K562 (cell line): Measurements from ENCODE around the gene CCDC88C. TPM values are rescaled to one million over a fixed set of nuclear protein-coding genes. Genes with fewer than 3 reads are reported as not detected.

Experiments
- ATAC-seq: fragments of 200-7000 bp; cut with Tn5 transposase; 3 replicates; pipeline ENCODE4 v1.9.1; 2020; ENCODE audit warnings: moderate library complexity
- BruUV-seq: library from RNA; stranded (reverse); fragments of 400-500 nt; replicated peaks from 2 replicates; lab custom pipeline; 2021; lab: Mats Ljungman, UMichigan
- CTCF ChIA-PET: fragments of 300-600 bp; formaldehyde crosslinking; extraction: SDS; loops from one replicate; lab custom pipeline; 2021; ENCODE audit warnings: low intra/inter-chr PET ratio; lab: Yijun Ruan, JAX
- POLR2A ChIA-PET: fragments of 300-600, 350-650 bp; sonication (Branson Sonifier 250); formaldehyde crosslinking; extraction: SDS; loops from one replicate; lab custom pipeline; 2021; ENCODE audit warnings: antibody characterized with exemption, inconsistent platforms; lab: Yijun Ruan, JAX
- DNase-seq, 4 experiments: peaks; one replicate each; pipeline versions ENCODE4 v3.0.0 to v3.0.0-alpha.2; 2011 to 2018; ENCODE audit warnings: low spot score in 3 of 4, mixed read lengths in 3 of 4; ENCODE audit errors: extremely low read depth in 1 of 4
- FAIRE-seq: peaks from 2 replicates; lab custom pipeline; 2011; peaks lifted over from hg19 to GRCh38; lab: Jason Lieb, UNC
- H2AFZ ChIP-seq: 2 replicates; pipeline ENCODE4 v1.6.0; 2011; ENCODE audit warnings: low read depth, low read length, control low read depth, inconsistent platforms
- H3K27ac ChIP-seq: fragments of 200-600 bp; 3 replicates; pipeline ENCODE4 v1.8.0; 2011; ENCODE audit warnings: low read depth, mild to moderate bottlenecking, control low read depth, inconsistent platforms, low read length, moderate library complexity, mixed read lengths; ENCODE audit errors: extremely low read depth
- H3K27me3 ChIP-seq, 2 experiments: fragments of 300-600 bp in 1 of 2; 2 replicates in 1 of 2; 3 replicates in 1 of 2; pipeline versions ENCODE4 v1.6.0 to v1.8.0; 2011; ENCODE audit warnings: inconsistent platforms in 2 of 2, low read length in 2 of 2, mild to moderate bottlenecking in 1 of 2, mixed read lengths in 1 of 2, moderate library complexity in 1 of 2; ENCODE audit not compliant: control insufficient read depth in 2 of 2, insufficient read depth in 2 of 2
- H3K36me3 ChIP-seq: fragments of 300-600 bp; 3 replicates; pipeline ENCODE4 v1.8.0; 2011; ENCODE audit warnings: mild to moderate bottlenecking, low read length, inconsistent platforms; ENCODE audit not compliant: control insufficient read depth, insufficient read depth
- H3K4me1 ChIP-seq, 2 experiments: fragments of 200-600 bp in 1 of 2; replicated peaks in 1 of 2; 2 replicates in 1 of 2; 3 replicates in 1 of 2; pipeline versions ENCODE4 v1.5.1 to v1.8.0; 2011; ENCODE audit warnings: inconsistent platforms in 2 of 2, low read length in 2 of 2, mild to moderate bottlenecking in 1 of 2, mixed read lengths in 1 of 2, moderate library complexity in 1 of 2; ENCODE audit not compliant: control insufficient read depth in 2 of 2, insufficient read depth in 2 of 2
- H3K4me2 ChIP-seq: 2 replicates; pipeline ENCODE4 v1.6.1; 2011; ENCODE audit warnings: low read length, control low read depth, inconsistent platforms, mixed read lengths; ENCODE audit not compliant: insufficient read depth
- H3K4me3 ChIP-seq: fragments of 200-600 bp; sonication (generic), shearing (Covaris generic); 2 replicates; pipeline ENCODE4 v1.5.1; 2016; ENCODE audit warnings: control low read depth, inconsistent platforms
- H3K79me2 ChIP-seq: fragments of 200-600 bp; 3 replicates; pipeline ENCODE4 v1.8.0; 2011; ENCODE audit warnings: low read length, inconsistent platforms; ENCODE audit not compliant: control insufficient read depth, insufficient read depth
- H3K9ac ChIP-seq, 2 experiments: 2 replicates each; pipeline versions ENCODE4 v1.6.0 to v1.6.1; 2011; ENCODE audit warnings: low read depth in 2 of 2, low read length in 2 of 2, control low read depth in 1 of 2, inconsistent platforms in 1 of 2, mild to moderate bottlenecking in 1 of 2, mixed read lengths in 1 of 2; ENCODE audit not compliant: insufficient read depth in 1 of 2
- H3K9me1 ChIP-seq: one replicate; pipeline ENCODE4 v1.6.0; 2011; ENCODE audit warnings: inconsistent platforms, mild to moderate bottlenecking, low read length, moderate library complexity; ENCODE audit not compliant: control insufficient read depth, insufficient read depth
- H3K9me3 ChIP-seq: replicated peaks from 2 replicates; pipeline ENCODE4 v1.5.1; 2011; ENCODE audit warnings: low read depth, low read length, inconsistent platforms; ENCODE audit not compliant: control insufficient read depth, insufficient read depth
- H4K20me1 ChIP-seq: replicated peaks from 2 replicates; pipeline ENCODE4 v1.6.1; 2011; ENCODE audit warnings: low read length, inconsistent platforms, mixed read lengths; ENCODE audit not compliant: control insufficient read depth, insufficient read depth
- DIDO1 ChIP-seq: fragments of 450-650 bp; IDR thresholded peaks from 2 replicates; pipeline ENCODE4 v1.6.1; 2016; ENCODE audit warnings: low read depth, missing biosample characterization, missing genetic modification characterization
- FOXA3 ChIP-seq, 2 experiments: fragments of 450-650 bp in 1 of 2; sonication (generic) in 1 of 2; formaldehyde crosslinking; IDR thresholded peaks in 1 of 2; conservative IDR thresholded peaks in 1 of 2; 2 replicates each; pipeline versions ENCODE4 v1.4.0 to v1.8.0; 2020 to 2022; ENCODE audit warnings: mild to moderate bottlenecking in 2 of 2, missing genetic modification reagents in 1 of 2
- FOXP4 ChIP-seq: sonication (generic); formaldehyde crosslinking; IDR thresholded peaks from 2 replicates; pipeline ENCODE4 v1.8.0; 2022; ENCODE audit warnings: mild to moderate bottlenecking, missing genetic modification reagents, borderline replicate concordance
- MEF2A ChIP-seq: IDR thresholded peaks from 2 replicates; pipeline ENCODE4 v1.6.1; 2011; ENCODE audit warnings: low read depth, mild to moderate bottlenecking, low read length, moderate library complexity; ENCODE audit not compliant: control insufficient read depth
- MTA1 ChIP-seq: fragments of 450-650 bp; IDR thresholded peaks from 2 replicates; pipeline ENCODE4 v1.6.1; 2017; ENCODE audit warnings: borderline replicate concordance
- NRF1 ChIP-seq, 2 experiments: fragments of 450-650 bp; IDR thresholded peaks in 1 of 2; conservative IDR thresholded peaks in 1 of 2; 2 replicates each; pipeline ENCODE4 v1.6.1; 2014; ENCODE audit warnings: mild to moderate bottlenecking in 2 of 2
- NUFIP1 ChIP-seq: fragments of 450-650 bp; IDR thresholded peaks from 2 replicates; pipeline ENCODE4 v1.6.1; 2018; ENCODE audit not compliant: partially characterized antibody
- RB1 ChIP-seq: fragments of 450-650 bp; IDR thresholded peaks from 2 replicates; pipeline ENCODE4 v1.6.1; 2017; ENCODE audit warnings: low read depth, mild to moderate bottlenecking
- SMC3 ChIP-seq: conservative IDR thresholded peaks from 2 replicates; pipeline ENCODE4 v1.6.1; 2011; ENCODE audit warnings: low read depth, low read length, improper control_type of control experiment; ENCODE audit not compliant: insufficient read depth
- YBX1 ChIP-seq: fragments of 450-650 bp; IDR thresholded peaks from 2 replicates; pipeline ENCODE4 v1.7.1; 2016; ENCODE audit warnings: mild to moderate bottlenecking
- ZBTB5 ChIP-seq: fragments of 450-650 bp; IDR thresholded peaks from 2 replicates; pipeline ENCODE4 v1.6.1; 2017; ENCODE audit warnings: antibody characterized with exemption
- ZC3H4 ChIP-seq: sonication (generic); formaldehyde crosslinking; IDR thresholded peaks from 2 replicates; pipeline ENCODE4 v1.9.0; 2021; ENCODE audit warnings: missing genetic modification reagents, borderline replicate concordance
- ZKSCAN1 ChIP-seq: fragments of 150-350 bp; IDR thresholded peaks from 2 replicates; pipeline ENCODE4 v1.6.1; 2016; ENCODE audit warnings: low read depth, low read length
- WGBS: fragments of 100-300 bp; shearing (Covaris generic); methylation state at CpG from one replicate; pipeline ENCODE4 v1.1.6; 2016; ENCODE audit warnings: low coverage, mixed read lengths; ENCODE audit not compliant: insufficient coverage; ENCODE audit errors: missing lambda C conversion rate; 5-methylcytosine and 5-hydroxymethylcytosine counted together
- in situ Hi-C: fragments of 300-500 bp; cut with MboI; formaldehyde crosslinking; loops from 4 replicates; pipeline ENCODE4 v1.15.0; 2018; ENCODE audit warnings: inconsistent platforms, mixed read lengths
- intact Hi-C: fragments of 100-400 bp; cut with micrococcal nuclease; formaldehyde crosslinking; loops from 2 replicates; pipeline ENCODE4 v1.14.2; 2022
- polyA plus RNA-seq, 8 experiments: library from polyadenylated mRNA; depleted of rRNA in 4 of 8; stranded (reverse) in 5 of 8; unstranded in 3 of 8; fragments of >200 nt; fragmentation: Nextera tagmentation in 2 of 8; fragmentation: Illumina TruSeq in 1 of 8; extraction: Ambion mirVana in 2 of 8; extraction: Trizol in 1 of 8; gene quantifications; 2 replicates each; pipeline versions ENCODE4 v1.2.1 to v1.2.3, GENCODE V29; 2011 to 2014; ENCODE audit warnings: inconsistent platforms in 1 of 8, missing spikeins in 1 of 8
- total RNA-seq, 7 experiments: library from RNA; depleted of rRNA in 6 of 7; stranded (reverse); fragments of >200 nt in 6 of 7; fragmentation: Illumina TruSeq in 2 of 7; extraction: Trizol in 2 of 7; gene quantifications; 2 replicates each; pipeline versions ENCODE4 v1.2.1 to v1.2.3, GENCODE V29; 2011 to 2021; ENCODE audit warnings: low replicate concordance in 1 of 7
- TF ChIP-seq, protein P1 (sequence below): IDR thresholded peaks from 3 replicates; pipeline ENCODE4 v1.6.1; 2011; ENCODE audit warnings: borderline replicate concordance, mild to moderate bottlenecking, moderate library complexity; ENCODE audit not compliant: insufficient read length; ENCODE audit errors: extremely low read depth

Gene CCDC88C
- total and polyA plus RNA-seq, 9 of the 15 experiments (the other 6 are each of a cell fraction or from before 2014, with no cell fraction given), result 0.62 to 22.5 (median 10.7) TPM

DNA sequence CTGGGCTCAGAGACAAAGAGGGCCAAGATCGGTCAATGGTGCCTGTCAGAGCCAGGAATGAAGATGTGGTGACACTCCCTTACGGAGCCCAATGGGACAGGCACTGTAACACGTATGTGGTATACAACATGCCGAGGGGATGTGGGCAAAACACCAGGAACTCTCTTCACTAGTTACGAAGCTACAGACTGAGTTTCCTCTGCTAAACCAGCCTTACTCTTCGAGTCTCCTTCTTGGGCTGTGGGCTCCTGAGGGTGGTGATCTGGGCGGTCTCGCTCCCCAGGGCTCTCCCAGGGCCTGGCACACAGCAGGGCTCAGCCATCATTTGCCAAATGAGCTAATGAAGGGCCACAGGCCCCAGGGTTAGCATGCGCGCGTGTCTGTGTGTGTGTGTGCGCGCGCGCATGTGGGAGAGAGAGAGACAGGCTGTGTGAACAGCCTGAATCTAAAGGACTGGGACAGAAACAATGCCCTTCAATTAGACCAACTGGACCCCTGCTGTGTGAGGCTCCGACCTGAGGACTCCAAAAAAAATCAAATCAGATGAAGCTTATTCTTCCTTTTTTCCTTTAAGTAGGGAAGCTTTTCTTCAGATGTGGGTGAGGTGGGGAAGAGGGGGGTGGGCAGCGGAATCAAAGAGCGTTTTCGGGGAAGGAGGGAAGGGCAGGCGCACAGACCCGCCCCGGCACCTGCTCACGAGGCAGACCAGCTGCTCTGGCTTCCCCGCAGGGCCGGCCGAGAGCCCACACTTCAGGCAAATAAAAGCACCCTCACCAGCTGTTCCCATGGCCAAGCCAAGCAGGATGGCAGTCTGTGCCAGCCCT is 42.5 kb downstream of the CCDC88C start:
- Histone ChIP-seq H3K9me3 (no peaks in the 10 kb centered on the region), H3K9me1 (no peaks in the 10 kb centered on the region), H3K36me3 (peaks cover 5% of the 10 kb centered on the region; the same call in 2 of the 3 replicates), H3K27ac (no peak overlapping the region), H3K27me3 (no peaks in the 10 kb centered on the region), H4K20me1 (peaks cover 18% of the 10 kb centered on the region), H3K4me1 (peaks cover 0 to 35% of the 10 kb centered on the region in 2 experiments; a peak in 2 of 5 replicates), H3K79me2 (peaks cover 8% of the 10 kb centered on the region; the same call in 2 of the 3 replicates), H3K4me3 (no peak overlapping the region), H3K4me2 (no peak overlapping the region), H3K9ac (no peak overlapping the region), H2AFZ (no peak overlapping the region)
- ChIA-PET POLR2A (interaction anchor here (0.6 to 0.7 kb wide), 3 partner anchors 41 to 902 kb away, joined by 3 read pairs; no protein-coding TSS in a partner anchor), CTCF (no interaction called here)
- intact Hi-C loops (no loop called here), in situ Hi-C loops (no loop called here)
- DNase-seq (no peak), ATAC-seq (no peak), FAIRE-seq (no peak)
- BruUV-seq, result no TSS peak
- 93% methylated on average over 9 of the region's 26 CpGs for WGBS
- TF ChIP-seq NRF1 (conservative IDR thresholded peaks at IDR 0.05 in 1 of 2, IDR thresholded peaks at IDR 0.05 in 1 of 2), result no peak
- TF ChIP-seq ZBTB5, result no peak
- no peak for TF ChIP-seq DIDO1 (tag)
- no peak for TF ChIP-seq ZC3H4
- no peak for TF ChIP-seq MTA1
- TF ChIP-seq, protein P1, sequence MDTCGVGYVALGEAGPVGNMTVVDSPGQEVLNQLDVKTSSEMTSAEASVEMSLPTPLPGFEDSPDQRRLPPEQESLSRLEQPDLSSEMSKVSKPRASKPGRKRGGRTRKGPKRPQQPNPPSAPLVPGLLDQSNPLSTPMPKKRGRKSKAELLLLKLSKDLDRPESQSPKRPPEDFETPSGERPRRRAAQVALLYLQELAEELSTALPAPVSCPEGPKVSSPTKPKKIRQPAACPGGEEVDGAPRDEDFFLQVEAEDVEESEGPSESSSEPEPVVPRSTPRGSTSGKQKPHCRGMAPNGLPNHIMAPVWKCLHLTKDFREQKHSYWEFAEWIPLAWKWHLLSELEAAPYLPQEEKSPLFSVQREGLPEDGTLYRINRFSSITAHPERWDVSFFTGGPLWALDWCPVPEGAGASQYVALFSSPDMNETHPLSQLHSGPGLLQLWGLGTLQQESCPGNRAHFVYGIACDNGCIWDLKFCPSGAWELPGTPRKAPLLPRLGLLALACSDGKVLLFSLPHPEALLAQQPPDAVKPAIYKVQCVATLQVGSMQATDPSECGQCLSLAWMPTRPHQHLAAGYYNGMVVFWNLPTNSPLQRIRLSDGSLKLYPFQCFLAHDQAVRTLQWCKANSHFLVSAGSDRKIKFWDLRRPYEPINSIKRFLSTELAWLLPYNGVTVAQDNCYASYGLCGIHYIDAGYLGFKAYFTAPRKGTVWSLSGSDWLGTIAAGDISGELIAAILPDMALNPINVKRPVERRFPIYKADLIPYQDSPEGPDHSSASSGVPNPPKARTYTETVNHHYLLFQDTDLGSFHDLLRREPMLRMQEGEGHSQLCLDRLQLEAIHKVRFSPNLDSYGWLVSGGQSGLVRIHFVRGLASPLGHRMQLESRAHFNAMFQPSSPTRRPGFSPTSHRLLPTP, result no peak
- no peak for TF ChIP-seq NUFIP1
- TF ChIP-seq MEF2A, result no peak
- TF ChIP-seq YBX1, result no peak
- no peak for TF ChIP-seq FOXP4
- no peak for TF ChIP-seq SMC3
- TF ChIP-seq ZKSCAN1, result no peak
- no peak for TF ChIP-seq FOXA3 (CRISPR knock-in tag; conservative IDR thresholded peaks at IDR 0.05 in 1 of 2, IDR thresholded peaks at IDR 0.05 in 1 of 2)
- TF ChIP-seq RB1, result no peak
